HG02588 (cell line): Measurements from ENCODE around the gene ZNF782.
"Not testable (repeated sequence)": the region's sequence is repeated elsewhere in the genome, so short reads cannot be mapped to it uniquely, and the experiment has no call there.

ENCODE experiments used
- ATAC-seq: cut with Tn5 transposase; IDR thresholded peaks from one replicate; pipeline ENCODE4 v1.9.1; 2021; ENCODE audit warnings: mild to moderate bottlenecking, moderate library complexity; ENCODE audit not compliant: unreplicated experiment

ZNF782 gene

DNA sequence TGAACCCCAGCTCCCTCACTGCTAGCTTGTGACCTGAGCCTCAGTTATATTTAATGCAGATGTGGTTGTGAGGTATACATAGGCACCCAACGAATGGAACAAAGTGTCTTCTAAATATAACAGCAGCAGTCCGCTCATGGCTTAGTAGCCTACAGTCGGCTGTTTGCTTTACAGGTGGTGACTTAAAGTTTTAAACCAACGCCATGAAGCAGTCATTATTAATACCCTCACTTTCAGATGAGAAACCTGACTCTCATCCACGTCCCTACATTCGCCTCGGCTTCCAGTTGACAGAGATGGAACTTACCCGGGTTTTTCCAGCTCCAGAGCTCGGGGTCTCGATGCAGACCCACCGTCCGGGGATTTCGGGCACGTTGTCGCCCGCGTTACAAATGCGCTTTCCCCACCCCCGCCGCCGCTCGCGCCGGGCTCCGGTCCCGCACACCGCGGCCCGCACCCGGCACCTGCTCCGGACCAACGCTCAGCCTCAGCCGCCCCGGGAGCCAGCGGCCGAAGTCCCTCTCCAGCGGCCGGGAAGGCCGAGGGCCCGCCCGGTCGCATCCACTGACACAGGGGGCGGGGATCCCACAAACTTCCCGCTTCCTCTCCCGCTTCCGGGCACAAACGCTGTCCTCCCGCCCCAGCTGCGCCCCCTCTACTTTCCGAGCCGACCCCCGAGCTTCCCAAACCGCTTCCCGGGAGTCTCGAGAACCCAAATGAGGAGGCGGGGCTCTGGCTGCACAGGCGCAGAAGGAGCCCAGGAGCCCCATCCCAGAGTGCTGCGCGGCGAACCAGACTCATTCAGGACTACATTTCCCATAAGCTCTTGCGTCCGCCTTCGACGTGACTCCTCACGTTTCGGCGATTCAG lies at the start of gene ZNF782:
ZNF782 (minus strand) TSS at position 734 of the 870 bp plus-strand sequence. CDS start 2,553 bp downstream, outside the sequence.
- ATAC-seq, result peak; percentile 82

DNA sequence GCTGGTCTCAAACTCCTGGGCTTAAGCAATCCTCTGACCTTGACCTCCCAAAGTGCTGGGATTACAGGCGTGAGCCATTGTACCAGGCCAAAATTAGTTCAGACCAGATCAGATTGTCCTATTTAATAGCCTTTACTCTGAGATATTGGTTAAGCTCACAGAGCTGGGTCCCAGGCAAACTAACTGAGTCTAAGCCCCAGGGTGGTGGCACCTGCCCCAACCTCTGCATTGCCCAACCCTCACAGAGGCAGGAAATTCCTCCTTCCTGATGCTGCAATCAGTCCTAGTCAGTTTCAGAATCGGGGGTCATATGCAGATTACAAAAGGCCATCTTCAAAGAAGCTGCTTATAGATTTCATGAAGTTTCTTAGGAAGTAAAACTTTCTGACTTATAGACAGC lies 45.7 kb upstream of the ZNF782 start:
- not testable (repeated sequence) for ATAC-seq

DNA sequence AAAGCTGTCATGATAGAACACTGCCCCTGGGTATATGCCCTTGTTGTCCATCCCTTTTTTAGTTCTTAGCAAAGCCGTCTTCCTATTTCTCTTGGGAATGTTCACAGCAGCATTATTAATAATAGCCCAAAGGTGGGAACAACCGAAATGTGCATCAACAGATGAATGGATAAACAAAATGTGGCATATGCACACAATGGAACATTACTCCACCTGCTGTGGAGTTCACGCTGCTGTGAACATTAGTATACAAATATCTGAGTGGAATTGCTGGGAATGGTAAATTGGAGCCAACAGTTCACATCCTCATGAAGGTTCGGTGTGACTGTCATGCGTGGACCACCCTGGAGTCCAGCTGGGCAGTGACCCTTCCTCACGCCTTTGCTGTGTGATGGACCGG lies 37.8 kb upstream of the ZNF782 start:
- ATAC-seq, result no peak

DNA sequence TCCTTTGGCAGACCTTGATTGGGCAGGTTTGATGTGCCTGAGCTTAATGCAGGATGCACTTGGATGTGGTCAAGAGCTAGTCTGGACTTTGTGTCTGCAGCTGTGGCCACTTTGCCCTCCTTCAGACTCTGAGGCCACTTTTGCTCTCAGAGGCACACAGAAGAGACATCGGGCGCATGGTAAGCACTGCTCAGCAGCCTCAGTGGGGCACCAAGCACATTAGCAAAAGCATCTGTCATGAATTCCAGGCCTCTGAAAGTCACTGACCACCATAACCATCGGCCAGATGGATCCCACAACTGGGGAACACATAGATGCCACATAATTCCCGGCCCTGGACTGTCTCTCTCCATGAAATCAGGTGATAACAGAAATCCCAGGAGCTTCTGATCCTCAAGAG lies 34.3 kb upstream of the ZNF782 start:
- ATAC-seq, result no peak

GRCh38 chr9:96885424-96885823 lies 31.1 kb upstream of the ZNF782 start:
- no peak for ATAC-seq

DNA sequence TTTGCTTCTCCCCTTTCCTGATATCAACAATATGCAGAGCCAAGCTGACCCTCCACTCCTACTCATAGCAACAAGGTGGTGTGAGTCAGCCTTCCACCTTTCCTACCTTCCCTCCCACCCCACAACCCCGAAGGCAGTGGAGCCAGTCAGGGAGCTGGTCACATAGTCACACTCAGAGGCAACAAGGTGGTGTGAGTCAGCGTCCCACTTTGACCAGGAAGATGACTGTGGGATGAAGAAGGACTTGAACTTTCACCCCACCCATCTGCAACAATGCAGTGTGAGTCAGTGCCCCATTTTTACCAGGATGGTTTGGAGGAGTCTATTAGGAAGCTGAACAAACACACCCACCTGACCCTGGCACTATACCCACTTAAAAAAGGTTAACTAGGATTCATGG lies 30.1 kb upstream of the ZNF782 start:
- ATAC-seq, result no peak

GRCh38 chr9:96883922-96884321 lies 29.6 kb upstream of the ZNF782 start:
- ATAC-seq, result no peak

DNA sequence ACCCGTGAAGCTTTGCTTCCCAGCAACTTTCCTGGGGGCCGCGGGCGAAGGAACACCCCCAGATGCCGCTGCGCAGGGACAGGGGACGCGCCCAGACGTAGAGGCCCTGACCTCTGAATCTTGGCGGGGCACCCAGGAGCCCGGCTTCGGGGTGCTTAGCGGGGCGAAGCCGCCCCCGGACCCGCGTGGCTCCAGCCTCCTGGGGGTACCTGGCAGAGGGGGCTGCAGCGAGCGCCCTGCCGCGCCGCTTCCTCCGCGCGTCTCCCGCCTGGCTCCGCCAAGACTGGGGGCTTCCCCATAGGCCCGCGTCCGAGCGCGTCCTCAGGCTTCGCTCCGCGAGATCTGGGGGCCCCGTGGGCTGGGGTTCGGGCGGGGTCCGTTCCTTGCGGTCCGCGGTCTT lies 23.0 kb upstream of the ZNF782 start:
- no peak for ATAC-seq

DNA sequence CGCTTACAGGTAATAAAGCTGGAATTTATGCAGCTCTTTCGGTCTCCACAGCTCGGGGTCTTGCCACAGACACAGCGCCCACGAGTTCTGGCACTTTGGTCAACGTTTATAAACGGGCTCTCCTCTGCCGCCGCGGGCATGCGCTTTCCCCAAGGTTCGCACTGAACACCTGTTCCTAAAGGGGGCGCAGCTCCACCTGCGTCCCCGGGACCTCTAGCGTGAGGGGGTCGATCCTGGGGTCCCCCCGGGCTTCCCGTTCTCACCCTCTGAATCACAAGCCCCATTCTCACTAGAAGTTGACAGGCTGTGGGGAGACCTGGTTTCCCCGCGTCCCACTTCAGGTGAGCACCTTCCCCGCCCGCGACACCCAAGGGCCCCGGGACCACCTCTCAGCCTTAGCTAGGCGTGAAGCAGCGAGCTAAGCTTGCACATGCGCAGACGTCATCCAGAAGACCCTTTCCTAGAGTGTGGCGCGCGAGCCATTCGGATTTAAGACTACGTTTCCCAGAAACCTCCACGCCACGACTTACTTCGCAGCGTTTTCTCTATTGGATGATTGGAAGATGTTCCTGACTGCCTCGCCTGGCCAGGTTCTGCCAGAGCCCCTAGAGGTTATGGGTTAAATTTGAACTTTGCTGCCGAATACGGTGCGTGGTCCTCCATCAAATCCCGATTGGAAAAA lies 21.3 kb upstream of the ZNF782 start:
- ATAC-seq, result peak; percentile 61

DNA sequence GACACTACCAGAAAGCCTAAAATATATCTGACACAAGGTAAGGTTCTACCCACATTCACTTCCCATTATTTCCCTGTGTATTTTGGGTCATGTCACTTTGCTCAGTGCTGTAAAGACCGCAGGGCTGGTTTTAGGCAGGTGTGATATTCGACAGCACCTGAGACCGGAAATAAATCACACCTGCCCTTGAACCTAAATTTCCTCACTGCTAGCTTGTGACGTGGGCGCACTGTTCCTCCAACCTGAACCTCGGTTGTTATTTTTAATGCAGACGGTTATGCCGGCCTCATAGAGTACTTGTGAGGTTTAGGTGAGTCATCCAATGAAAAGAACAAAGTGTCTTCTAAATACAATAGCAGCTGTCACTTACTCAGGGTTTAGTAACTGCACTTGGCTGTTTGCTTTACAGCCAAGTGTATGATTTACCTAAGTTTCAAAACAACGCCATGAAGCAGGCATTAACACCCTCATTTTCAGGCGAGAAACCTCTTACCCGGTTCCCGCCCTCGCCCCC lies 20.7 kb upstream of the ZNF782 start:
- ATAC-seq, result peak; percentile 46

- no peak for ATAC-seq
Observed at GRCh38 chr9:96874201-96874785, 20.0 kb upstream of the ZNF782 start.

GRCh38 chr9:96871176-96871575 lies 16.9 kb upstream of the ZNF782 start:
- no peak for ATAC-seq

- no peak for ATAC-seq
Observed at GRCh38 chr9:96868709-96869108, 14.4 kb upstream of the ZNF782 start.

DNA sequence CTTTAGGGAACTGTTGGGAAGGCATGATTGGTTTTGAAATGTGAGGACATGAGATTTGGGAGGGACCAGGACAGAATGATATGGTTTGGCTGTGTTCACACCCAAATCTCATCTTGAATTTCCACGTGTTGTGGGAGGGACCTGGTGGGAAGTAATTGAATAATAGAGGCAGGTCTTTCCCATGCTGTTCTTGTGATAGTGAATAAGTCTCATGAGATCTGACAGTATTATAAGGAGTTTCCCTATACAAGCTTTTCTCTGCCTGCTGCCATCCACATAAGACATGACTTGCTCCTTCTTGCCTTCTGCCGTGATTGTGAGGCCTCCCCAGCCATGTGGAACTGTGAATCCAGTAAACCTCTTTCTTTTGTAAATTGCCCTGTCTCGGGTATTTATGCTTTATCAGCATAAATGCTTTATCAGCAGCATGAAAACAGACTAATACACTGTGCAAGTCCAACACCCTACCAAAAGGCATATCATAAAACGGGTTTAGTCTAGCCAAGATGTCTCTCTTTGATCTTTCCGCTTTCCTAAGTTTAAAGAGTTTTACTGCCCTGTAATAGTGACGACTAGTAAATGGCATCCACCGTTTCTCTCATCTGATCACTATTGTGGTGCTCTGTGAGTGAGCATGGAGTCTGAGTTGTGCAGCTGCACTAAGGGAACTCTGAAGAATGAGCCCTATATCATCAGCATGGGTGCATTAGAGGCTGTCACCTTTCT lies 12.9 kb upstream of the ZNF782 start:
- ATAC-seq, result no peak

DNA sequence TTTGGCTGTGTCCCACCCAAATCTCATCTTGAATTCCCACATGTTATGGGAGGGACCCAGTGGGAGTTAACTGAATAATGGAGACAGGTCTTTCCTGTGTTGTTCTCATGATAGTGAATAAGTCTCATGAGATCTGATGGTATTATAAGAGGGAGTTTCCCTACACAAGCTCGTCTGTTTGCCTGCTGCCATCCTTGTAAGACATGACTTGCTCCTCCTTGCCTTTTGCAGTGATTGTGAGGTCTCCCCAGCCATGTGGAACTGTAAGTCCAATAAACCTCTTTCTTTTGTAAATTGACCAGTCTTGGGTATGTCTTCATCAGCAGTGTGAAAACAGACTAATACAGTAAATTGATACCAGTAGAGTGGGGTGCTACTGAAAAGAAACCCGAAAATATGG lies 10.9 kb upstream of the ZNF782 start:
- not testable (repeated sequence) for ATAC-seq

- no peak for ATAC-seq
Observed at GRCh38 chr9:96859461-96860198, 5.3 kb upstream of the ZNF782 start.

GRCh38 chr9:96858670-96859069 lies 4.4 kb upstream of the ZNF782 start:
- no peak for ATAC-seq

DNA sequence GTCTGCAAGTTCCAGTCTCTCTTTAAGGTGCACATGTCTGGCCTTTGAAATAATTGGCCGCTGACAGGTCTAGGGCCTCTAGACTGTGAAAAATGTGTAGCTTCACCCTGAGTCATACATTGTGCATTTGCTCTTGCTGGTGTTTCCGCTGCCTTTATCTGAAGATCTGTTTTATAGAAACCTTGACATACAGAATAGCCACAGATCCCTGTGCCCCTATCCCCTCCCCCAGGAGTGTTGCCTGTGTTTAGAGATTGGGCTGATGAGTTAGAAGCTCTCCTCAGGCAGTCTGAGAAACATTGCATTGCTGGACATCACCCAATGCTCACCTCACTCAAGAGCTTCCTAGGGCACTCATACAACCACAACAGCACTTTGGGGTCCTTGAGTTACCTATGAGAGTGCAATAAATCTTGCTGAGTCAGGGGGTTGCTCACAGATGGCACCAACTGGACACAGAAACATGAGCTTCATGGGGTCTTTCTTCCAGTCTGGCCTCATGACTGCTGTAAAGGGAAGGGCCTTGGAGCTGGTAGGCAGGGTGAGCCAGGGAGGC lies 3.8 kb upstream of the ZNF782 start:
- no peak for ATAC-seq

GRCh38 chr9:96856363-96857286 lies 2.3 kb upstream of the ZNF782 start:
- no peak for ATAC-seq
